ENCODE results near the gene ZBTB46.

Gene ZBTB46

DNA sequence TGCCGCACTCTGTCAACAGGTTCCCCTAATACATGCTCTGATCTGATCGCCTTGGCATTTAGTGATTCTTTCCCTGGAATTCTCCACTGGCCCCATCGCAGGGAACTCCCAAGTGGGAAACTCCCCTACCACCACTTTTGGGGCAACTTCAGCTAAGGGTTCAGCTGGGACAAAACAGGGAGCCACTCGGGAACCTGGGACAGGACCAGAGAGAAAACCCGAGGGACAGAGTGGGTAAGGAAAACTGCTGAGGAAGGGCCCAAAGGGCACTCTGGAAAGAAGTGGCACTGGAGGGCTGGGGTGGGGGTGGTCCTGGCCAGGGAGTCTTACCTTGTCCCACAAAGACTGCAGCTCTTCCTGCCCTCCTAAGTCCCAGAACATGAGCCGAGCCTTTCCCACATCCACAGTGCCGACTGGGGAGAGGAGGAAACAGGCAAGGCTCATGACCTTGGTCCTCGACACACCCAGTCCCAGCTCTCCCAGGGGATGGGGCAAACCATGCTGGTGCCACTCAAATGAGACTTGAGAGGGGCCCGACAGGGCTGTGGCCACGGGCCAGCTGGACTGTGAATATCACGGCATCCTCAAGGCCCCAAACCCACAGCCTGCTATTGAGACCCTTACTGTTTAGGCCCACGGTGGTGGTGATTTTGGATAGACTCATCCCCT, 124.9 kb downstream of the ZBTB46 start:
- no peak for DNase-seq (ENCODE audit: low read depth)
- TF ChIP-seq, protein P1, sequence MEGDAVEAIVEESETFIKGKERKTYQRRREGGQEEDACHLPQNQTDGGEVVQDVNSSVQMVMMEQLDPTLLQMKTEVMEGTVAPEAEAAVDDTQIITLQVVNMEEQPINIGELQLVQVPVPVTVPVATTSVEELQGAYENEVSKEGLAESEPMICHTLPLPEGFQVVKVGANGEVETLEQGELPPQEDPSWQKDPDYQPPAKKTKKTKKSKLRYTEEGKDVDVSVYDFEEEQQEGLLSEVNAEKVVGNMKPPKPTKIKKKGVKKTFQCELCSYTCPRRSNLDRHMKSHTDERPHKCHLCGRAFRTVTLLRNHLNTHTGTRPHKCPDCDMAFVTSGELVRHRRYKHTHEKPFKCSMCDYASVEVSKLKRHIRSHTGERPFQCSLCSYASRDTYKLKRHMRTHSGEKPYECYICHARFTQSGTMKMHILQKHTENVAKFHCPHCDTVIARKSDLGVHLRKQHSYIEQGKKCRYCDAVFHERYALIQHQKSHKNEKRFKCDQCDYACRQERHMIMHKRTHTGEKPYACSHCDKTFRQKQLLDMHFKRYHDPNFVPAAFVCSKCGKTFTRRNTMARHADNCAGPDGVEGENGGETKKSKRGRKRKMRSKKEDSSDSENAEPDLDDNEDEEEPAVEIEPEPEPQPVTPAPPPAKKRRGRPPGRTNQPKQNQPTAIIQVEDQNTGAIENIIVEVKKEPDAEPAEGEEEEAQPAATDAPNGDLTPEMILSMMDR (IDR thresholded peaks at IDR 0.05; ENCODE audit: low read depth, low read length, missing control alignments) = no peak

DNA sequence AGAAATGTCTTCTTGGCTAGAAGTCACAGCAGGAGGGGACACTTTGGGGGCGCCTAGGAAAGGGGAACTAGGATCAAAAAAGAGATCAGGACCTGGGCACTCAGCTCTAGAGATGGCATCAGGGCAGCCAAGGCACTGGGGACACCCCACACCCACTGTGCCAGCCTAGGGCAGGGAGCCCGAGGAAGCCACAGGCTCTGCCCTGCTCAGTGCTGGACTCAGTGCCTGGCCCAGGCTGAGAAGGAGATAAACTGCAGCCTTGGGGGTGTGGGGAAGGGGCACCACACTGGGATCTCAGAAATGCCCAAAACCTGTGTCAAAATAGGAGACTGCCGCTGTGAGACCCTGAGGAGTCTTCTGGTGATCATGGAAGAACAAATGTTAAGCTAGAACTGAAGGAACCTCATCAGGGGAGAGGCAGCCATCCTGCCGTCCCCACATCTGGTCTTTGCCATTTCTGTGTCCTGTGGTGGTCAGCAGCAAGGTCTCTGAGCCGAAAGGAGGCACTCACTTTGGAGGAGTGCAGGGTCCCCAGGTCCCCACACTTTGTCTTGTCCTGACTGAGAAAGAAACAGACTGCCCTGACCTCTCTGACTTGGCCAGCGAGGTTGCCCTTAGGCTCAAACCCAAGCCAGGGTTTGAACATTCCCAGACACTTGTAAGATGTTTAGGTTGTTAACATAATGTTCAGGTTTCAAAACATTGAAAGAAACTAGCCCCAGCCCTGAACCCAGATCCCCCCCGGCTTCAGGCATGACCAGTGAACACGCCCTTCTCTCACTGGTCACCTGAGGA, 125.6 kb downstream of the ZBTB46 start:
- DNase-seq (ENCODE audit: low read depth) = no peak
- TF ChIP-seq, protein P1 (IDR thresholded peaks at IDR 0.05; ENCODE audit: low read depth, low read length, missing control alignments) = no peak
- H3K4me3 ChIP-seq (ENCODE audit: low read depth, low read length) = no peak overlapping the region

More for the DNA sequence above, 124.9 kb downstream of the ZBTB46 start:
- peak overlapping the region; percentile 61 for H3K4me3 ChIP-seq (ENCODE audit: low read depth, low read length)

DNA sequence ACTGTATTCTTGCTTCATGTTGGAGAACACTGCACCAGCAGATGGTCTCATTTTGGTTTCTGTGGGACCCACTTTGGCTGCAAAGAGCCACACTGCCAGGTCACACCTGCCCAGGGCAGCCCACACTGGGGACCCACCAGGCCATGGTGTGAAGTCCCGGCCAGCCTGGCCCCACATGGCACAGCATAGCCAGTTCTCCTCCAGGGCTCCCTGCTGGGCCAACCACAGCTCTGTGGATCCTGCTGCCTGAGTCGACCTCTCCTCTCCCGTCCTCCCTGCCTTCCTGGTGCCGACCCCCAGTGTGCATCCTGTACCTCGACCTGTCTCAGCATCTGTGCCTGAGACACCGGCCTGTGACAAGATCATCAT, 126.3 kb downstream of the ZBTB46 start:
- H3K4me3 ChIP-seq (ENCODE audit: low read depth, low read length) = no peak overlapping the region
- TF ChIP-seq, protein P1 (IDR thresholded peaks at IDR 0.05; ENCODE audit: low read depth, low read length, missing control alignments) = no peak
- no peak for DNase-seq (ENCODE audit: low read depth)

DNA sequence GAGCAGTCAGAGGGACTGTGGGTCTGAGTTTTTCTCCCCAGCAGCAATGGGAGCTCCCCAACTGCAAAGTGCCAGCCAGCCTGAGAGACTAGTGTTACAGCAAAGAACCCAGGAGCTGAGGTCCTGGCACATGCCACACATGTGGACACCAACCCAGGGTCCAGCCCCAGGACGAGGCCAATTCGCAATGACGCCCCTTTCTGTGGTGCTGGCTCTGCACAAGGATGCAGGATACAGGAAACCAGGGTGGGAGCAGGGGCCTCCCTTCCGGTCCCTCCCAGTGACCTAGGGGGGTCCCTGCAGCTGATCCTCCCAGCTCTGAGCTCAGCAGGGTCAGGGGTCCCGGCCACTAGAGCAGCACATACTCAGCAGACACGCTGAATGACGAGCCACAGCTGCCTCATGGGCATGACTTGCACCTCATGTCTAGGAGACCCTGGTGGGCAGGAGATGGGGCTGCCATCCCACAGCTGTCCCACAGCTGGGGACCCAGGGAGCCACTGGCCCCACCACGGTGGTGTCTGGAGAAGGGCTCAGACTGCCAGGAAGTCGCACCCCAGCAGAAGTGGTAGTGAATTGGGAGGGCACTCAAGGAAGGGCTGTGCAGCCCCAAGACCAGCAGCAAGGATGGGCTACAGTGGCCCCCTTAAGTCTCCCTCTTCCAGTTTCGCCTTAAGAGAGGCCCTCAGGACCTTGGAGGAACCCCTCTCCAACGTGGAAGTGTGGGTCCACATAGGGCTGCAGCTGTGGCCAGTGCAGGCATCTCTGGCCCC, 126.9 kb downstream of the ZBTB46 start:
- DNase-seq (ENCODE audit: low read depth) = no peak
- TF ChIP-seq, protein P1 (IDR thresholded peaks at IDR 0.05; ENCODE audit: low read depth, low read length, missing control alignments) = no peak
- no peak overlapping the region for H3K4me3 ChIP-seq (ENCODE audit: low read depth, low read length)

DNA sequence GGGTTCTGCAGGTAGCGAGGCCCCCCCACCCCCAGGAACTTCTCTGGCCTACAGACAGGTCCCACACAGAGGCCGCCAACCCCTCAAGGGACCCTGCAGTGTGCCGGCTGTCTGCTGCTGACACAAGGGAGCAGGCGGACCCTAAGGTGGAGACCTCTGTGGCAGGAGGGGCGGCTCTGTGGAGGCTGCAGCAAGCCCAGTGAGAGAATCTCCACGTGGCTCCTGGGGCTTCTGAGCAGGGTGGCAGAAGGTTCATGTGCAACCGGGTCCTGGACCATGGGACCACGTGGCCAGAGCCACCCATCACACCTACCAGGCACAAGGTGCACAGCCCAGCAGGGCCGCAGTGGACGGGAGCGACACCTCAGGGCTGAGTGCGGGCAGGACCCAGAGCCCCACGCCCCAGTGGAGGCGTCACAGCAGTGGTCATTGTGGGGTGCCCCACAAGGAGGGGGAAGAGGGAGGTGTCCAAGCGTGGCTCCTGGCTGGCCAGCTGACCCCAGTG, 127.5 kb downstream of the ZBTB46 start:
- TF ChIP-seq, protein P1 (IDR thresholded peaks at IDR 0.05; ENCODE audit: low read depth, low read length, missing control alignments) = no peak

DNA sequence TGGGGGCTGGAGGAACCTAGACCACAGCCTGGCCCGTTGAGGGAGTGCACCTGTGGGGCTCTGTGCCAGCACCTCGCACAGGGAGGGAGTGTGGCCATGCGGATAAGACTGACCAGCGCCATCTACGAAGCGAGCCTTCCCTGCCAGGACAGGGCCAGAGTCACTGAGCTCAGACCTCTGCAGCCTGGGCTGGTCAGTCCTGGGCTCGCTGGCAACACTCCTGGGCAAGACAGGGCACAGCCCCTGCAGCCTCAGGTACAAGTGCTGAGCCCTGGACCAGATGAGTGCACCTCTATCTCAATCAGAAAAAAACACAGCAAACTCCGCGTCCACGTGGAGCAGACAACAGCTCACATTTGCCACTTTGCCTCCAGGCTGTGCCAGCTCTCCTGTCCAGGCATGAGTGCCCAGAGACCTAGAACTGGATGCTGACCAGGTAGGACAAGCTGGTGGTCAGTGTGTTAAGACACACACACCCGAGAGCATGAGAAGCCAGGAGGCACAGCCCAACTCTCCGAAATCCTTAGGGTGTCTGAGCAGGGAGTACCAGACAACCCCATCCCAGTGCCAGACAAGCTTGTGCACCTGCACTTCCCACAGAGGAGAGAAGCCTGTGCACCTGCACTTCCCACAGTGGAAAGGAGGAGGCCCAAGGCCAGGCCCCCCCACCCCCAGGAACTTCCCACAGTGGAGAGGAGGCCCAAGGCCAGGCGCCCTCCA, 128.2 kb downstream of the ZBTB46 start:
- no peak overlapping the region for H3K4me3 ChIP-seq (ENCODE audit: low read depth, low read length)
- DNase-seq (ENCODE audit: low read depth) = no peak
- TF ChIP-seq, protein P1 (IDR thresholded peaks at IDR 0.05; ENCODE audit: low read depth, low read length, missing control alignments) = no peak

More for the DNA sequence above, 127.5 kb downstream of the ZBTB46 start:
- DNase-seq (ENCODE audit: low read depth) = no peak
- H3K4me3 ChIP-seq (ENCODE audit: low read depth, low read length) = no peak overlapping the region

All from GM12864 (cell line).